Neural progenitor cell (in vitro differentiated cells): ENCODE measurements around the gene MFAP1. TPM values are rescaled to one million over a fixed set of nuclear protein-coding genes. Genes with fewer than 3 reads are reported as not detected.
"Not testable (repeated sequence)": the region's sequence is repeated elsewhere in the genome, so short reads cannot be mapped to it uniquely, and the experiment has no call there.

Source experiments
- DNase-seq: peaks from one replicate; pipeline ENCODE4 v3.0.0-alpha.2; 2016; ENCODE audit warnings: low spot score
- H2AFZ ChIP-seq: fragments of 200-600 bp; sonication (generic); replicated peaks from 2 replicates; pipeline ENCODE4 v1.6.1; 2016; ENCODE audit warnings: antibody characterized with exemption
- H3F3A ChIP-seq: fragments of 200-600 bp; sonication (generic); 2 replicates; pipeline ENCODE4 v1.6.1; 2016; ENCODE audit warnings: antibody characterized with exemption, low read depth
- H3K27ac ChIP-seq: fragments of 200-600 bp; sonication (generic); 2 replicates; pipeline ENCODE4 v1.5.1; 2016; ENCODE audit warnings: mild to moderate bottlenecking
- H3K27me3 ChIP-seq: fragments of 200-600 bp; sonication (generic); 2 replicates; pipeline ENCODE4 v1.6.1; 2016; ENCODE audit warnings: mild to moderate bottlenecking, moderate library complexity
- H3K36me3 ChIP-seq: fragments of 200-600 bp; sonication (generic); 2 replicates; pipeline ENCODE4 v1.5.1; 2016
- H3K4me1 ChIP-seq: fragments of 200-600 bp; sonication (generic); 2 replicates; pipeline ENCODE4 v1.6.1; 2016; ENCODE audit warnings: mixed run types
- H3K4me2 ChIP-seq: fragments of 200-600 bp; sonication (generic); 2 replicates; pipeline ENCODE4 v1.6.1; 2016
- H3K4me3 ChIP-seq: fragments of 200-600 bp; sonication (generic); 2 replicates; pipeline ENCODE4 v1.5.1; 2016
- H3K79me2 ChIP-seq: fragments of 200-600 bp; sonication (generic); 2 replicates; pipeline ENCODE4 v1.6.1; 2016; ENCODE audit warnings: low read depth
- H3K9ac ChIP-seq: fragments of 200-600 bp; sonication (generic); 2 replicates; pipeline ENCODE4 v1.6.1; 2016
- H3K9me3 ChIP-seq: fragments of 200-600 bp; sonication (generic); 2 replicates; pipeline ENCODE4 v1.5.1; 2016; ENCODE audit warnings: low read depth
- H4K20me1 ChIP-seq: fragments of 200-600 bp; sonication (generic); 2 replicates; pipeline ENCODE4 v1.6.1; 2016; ENCODE audit warnings: low read depth
- H3K27ac Mint-ChIP-seq: 3 replicates; pipeline ENCODE4 v1.8.0; 2021; ENCODE audit warnings: mixed read lengths
- H3K27me3 Mint-ChIP-seq: 2 replicates; pipeline ENCODE4 v1.8.0; 2022; ENCODE audit warnings: low read depth, mild to moderate bottlenecking, inconsistent platforms, moderate library complexity, mixed read lengths; ENCODE audit not compliant: insufficient read depth
- H3K36me3 Mint-ChIP-seq: 3 replicates; pipeline ENCODE4 v1.8.0; 2021; ENCODE audit warnings: mixed read lengths
- H3K4me1 Mint-ChIP-seq: 3 replicates; pipeline ENCODE4 v1.8.0; 2021; ENCODE audit warnings: mixed read lengths
- H3K4me3 Mint-ChIP-seq: 3 replicates; pipeline ENCODE4 v1.8.0; 2021; ENCODE audit warnings: mild to moderate bottlenecking, moderate library complexity, mixed read lengths
- H3K9me3 Mint-ChIP-seq: 3 replicates; pipeline ENCODE4 v1.8.0; 2020; ENCODE audit warnings: mixed read lengths
- EZH2 ChIP-seq: fragments of 200-600 bp; sonication (generic); IDR thresholded peaks from 2 replicates; pipeline ENCODE4 v1.6.1; 2017; ENCODE audit warnings: antibody characterized with exemption, mild to moderate bottlenecking, moderate library complexity
- EZH2phosphoT487 ChIP-seq: fragments of 200-600 bp; sonication (generic); IDR thresholded peaks from 2 replicates; pipeline ENCODE4 v1.6.1; 2017; ENCODE audit warnings: antibody characterized with exemption
- total RNA-seq: library from RNA; depleted of rRNA; stranded (reverse); fragments of >200 nt; gene quantifications from 2 replicates; pipeline ENCODE4 v1.2.3, GENCODE V29; 2015; ENCODE audit warnings: low replicate concordance
- TF ChIP-seq, protein P1 (sequence below): fragments of 200-600 bp; sonication (generic); IDR thresholded peaks from 2 replicates; pipeline ENCODE4 v1.5.1; 2017; ENCODE audit warnings: antibody characterized with exemption, mild to moderate bottlenecking

MFAP1 gene
- total RNA-seq, 1 donor from 2014 or later: 47.3 TPM

- H2AFZ ChIP-seq: no peak overlapping the region
- Mint-ChIP-seq H3K27me3 (no peaks in the 10 kb centered on the region), H3K9me3 (no peaks in the 10 kb centered on the region), H3K36me3 (peaks cover 8% of the 10 kb centered on the region), H3K4me1 (no peaks in the 10 kb centered on the region), H3K4me3 (no peak overlapping the region), H3K27ac (no peak overlapping the region)
- peaks cover 8% of the 10 kb centered on the region for H3F3A ChIP-seq
- TF ChIP-seq, protein P1, sequence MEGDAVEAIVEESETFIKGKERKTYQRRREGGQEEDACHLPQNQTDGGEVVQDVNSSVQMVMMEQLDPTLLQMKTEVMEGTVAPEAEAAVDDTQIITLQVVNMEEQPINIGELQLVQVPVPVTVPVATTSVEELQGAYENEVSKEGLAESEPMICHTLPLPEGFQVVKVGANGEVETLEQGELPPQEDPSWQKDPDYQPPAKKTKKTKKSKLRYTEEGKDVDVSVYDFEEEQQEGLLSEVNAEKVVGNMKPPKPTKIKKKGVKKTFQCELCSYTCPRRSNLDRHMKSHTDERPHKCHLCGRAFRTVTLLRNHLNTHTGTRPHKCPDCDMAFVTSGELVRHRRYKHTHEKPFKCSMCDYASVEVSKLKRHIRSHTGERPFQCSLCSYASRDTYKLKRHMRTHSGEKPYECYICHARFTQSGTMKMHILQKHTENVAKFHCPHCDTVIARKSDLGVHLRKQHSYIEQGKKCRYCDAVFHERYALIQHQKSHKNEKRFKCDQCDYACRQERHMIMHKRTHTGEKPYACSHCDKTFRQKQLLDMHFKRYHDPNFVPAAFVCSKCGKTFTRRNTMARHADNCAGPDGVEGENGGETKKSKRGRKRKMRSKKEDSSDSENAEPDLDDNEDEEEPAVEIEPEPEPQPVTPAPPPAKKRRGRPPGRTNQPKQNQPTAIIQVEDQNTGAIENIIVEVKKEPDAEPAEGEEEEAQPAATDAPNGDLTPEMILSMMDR: no peak
- TF ChIP-seq EZH2 (no peak), EZH2phosphoT487 (no peak)
- H3K4me3 ChIP-seq: no peak overlapping the region
- H3K79me2 ChIP-seq: no peaks in the 10 kb centered on the region
- no peak overlapping the region for H3K27ac ChIP-seq
- H4K20me1 ChIP-seq: no peaks in the 10 kb centered on the region
- H3K4me2 ChIP-seq: no peak overlapping the region
- no peak overlapping the region for H3K9ac ChIP-seq
- no peaks in the 10 kb centered on the region for H3K4me1 ChIP-seq
- H3K36me3 ChIP-seq: no peaks in the 10 kb centered on the region
- no peaks in the 10 kb centered on the region for H3K9me3 ChIP-seq
- DNase-seq: no peak
- H3K27me3 ChIP-seq: no peaks in the 10 kb centered on the region
Measured at GRCh38 chr15:43871835-43872234, 47.3 kb upstream of the MFAP1 start.

DNA sequence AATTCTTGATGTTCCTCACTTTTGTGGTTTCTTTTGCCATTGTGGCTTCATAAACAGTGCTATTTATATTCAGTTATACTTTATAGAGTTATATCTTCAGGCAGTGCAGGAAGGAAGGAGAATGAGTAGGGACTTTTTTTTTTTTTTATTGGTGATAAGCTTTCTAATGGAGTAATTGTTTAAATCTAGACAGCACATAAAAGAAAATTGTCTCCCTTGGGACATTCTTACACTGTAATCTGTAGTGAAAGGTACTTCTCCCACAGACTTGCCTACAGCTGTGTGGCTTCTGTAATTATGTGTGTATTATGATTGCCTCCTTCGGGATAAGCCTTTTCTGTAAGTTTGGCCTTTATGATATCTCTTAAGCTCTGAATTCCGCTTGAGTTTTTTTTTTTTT lies 43.9 kb upstream of the MFAP1 start:
- Mint-ChIP-seq H3K4me1 (no peaks in the 10 kb centered on the region), H3K27ac (no peak overlapping the region), H3K27me3 (no peaks in the 10 kb centered on the region), H3K9me3 (no peaks in the 10 kb centered on the region), H3K36me3 (peaks cover 3% of the 10 kb centered on the region), H3K4me3 (no peak overlapping the region)
- no peak overlapping the region for H2AFZ ChIP-seq
- H3K4me3 ChIP-seq: no peak overlapping the region
- H3K79me2 ChIP-seq: no peaks in the 10 kb centered on the region
- peaks cover 8% of the 10 kb centered on the region for H3F3A ChIP-seq
- no peaks in the 10 kb centered on the region for H3K4me1 ChIP-seq
- no peaks in the 10 kb centered on the region for H3K27me3 ChIP-seq
- no peaks in the 10 kb centered on the region for H3K36me3 ChIP-seq
- no peak overlapping the region for H3K4me2 ChIP-seq
- no peak overlapping the region for H3K9ac ChIP-seq
- TF ChIP-seq EZH2phosphoT487 (no peak), EZH2 (no peak)
- TF ChIP-seq, protein P1: no peak
- H3K9me3 ChIP-seq: no peaks in the 10 kb centered on the region
- no peak for DNase-seq
- no peak overlapping the region for H3K27ac ChIP-seq
- no peaks in the 10 kb centered on the region for H4K20me1 ChIP-seq

DNA sequence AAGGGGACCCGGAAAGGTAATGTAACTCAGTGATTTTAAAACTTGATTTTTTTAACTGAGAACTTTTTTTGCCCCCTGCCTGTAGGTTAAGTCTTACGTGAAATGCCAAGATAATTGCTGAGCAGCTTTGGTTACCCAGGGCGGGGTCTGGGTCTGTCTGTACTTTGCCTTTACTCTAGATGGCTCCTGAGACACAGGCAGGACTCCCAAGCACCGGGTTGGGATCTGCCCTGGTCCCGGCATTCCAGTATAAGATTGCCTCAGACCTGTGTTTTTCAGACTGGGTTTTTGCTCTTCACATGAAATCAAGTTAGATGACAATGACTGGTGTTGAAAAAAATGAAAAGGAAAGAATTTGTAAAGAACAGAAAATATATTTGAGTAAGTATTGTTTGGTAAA lies 42.6 kb upstream of the MFAP1 start:
- Histone ChIP-seq H3K36me3 (no peaks in the 10 kb centered on the region), H3K4me1 (no peaks in the 10 kb centered on the region), H3F3A (peaks cover 6% of the 10 kb centered on the region), H3K9ac (no peak overlapping the region), H3K27ac (no peak overlapping the region), H3K4me2 (no peak overlapping the region), H3K79me2 (no peaks in the 10 kb centered on the region), H2AFZ (no peak overlapping the region), H4K20me1 (no peaks in the 10 kb centered on the region), H3K9me3 (no peaks in the 10 kb centered on the region), H3K4me3 (no peak overlapping the region), H3K27me3 (no peaks in the 10 kb centered on the region)
- H3K4me3 Mint-ChIP-seq: no peak overlapping the region
- no peak overlapping the region for H3K27ac Mint-ChIP-seq
- no peaks in the 10 kb centered on the region for H3K9me3 Mint-ChIP-seq
- TF ChIP-seq, protein P1: no peak
- TF ChIP-seq EZH2phosphoT487 (no peak), EZH2 (no peak)
- DNase-seq: no peak
- H3K27me3 Mint-ChIP-seq: no peaks in the 10 kb centered on the region
- H3K36me3 Mint-ChIP-seq: no peaks in the 10 kb centered on the region
- H3K4me1 Mint-ChIP-seq: no peaks in the 10 kb centered on the region

DNA sequence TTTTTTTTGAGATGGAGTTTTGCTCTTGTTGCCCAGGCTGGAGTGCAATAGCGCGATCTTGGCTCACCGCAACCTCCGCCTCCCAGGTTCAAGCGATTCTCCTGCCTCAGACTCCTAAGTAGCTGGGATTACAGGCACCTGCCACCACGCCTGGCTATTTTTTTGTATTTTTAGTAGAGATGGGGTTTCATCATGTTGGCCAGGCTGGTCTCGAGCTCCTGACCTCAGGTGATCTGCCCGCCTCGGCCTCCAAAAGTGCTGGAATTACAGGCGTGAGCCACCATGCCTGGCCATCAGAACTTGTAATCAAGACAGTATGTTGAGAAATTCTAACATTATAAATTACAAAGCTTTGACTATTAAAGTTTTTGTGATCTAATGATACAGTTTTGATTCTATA lies 42.1 kb upstream of the MFAP1 start:
- not testable (repeated sequence) for H3K36me3 Mint-ChIP-seq, H3K4me1 Mint-ChIP-seq, H3K9me3 ChIP-seq, H3K79me2 ChIP-seq, H3K9ac ChIP-seq, H3K27ac Mint-ChIP-seq, H3K27me3 Mint-ChIP-seq, H3F3A ChIP-seq, H3K9me3 Mint-ChIP-seq, H3K36me3 ChIP-seq, H3K4me3 ChIP-seq, H3K4me2 ChIP-seq, H3K27me3 ChIP-seq, H3K27ac ChIP-seq, H4K20me1 ChIP-seq, H2AFZ ChIP-seq, H3K4me3 Mint-ChIP-seq, H3K4me1 ChIP-seq, DNase-seq
